Measurements from ENCODE around the gene RSAD2. TPM values are rescaled to one million over a fixed set of nuclear protein-coding genes. Genes with fewer than 3 reads are reported as not detected.

The RSAD2 gene
- total RNA-seq, 1 donor from 2014 or later = 9.5 TPM

DNA sequence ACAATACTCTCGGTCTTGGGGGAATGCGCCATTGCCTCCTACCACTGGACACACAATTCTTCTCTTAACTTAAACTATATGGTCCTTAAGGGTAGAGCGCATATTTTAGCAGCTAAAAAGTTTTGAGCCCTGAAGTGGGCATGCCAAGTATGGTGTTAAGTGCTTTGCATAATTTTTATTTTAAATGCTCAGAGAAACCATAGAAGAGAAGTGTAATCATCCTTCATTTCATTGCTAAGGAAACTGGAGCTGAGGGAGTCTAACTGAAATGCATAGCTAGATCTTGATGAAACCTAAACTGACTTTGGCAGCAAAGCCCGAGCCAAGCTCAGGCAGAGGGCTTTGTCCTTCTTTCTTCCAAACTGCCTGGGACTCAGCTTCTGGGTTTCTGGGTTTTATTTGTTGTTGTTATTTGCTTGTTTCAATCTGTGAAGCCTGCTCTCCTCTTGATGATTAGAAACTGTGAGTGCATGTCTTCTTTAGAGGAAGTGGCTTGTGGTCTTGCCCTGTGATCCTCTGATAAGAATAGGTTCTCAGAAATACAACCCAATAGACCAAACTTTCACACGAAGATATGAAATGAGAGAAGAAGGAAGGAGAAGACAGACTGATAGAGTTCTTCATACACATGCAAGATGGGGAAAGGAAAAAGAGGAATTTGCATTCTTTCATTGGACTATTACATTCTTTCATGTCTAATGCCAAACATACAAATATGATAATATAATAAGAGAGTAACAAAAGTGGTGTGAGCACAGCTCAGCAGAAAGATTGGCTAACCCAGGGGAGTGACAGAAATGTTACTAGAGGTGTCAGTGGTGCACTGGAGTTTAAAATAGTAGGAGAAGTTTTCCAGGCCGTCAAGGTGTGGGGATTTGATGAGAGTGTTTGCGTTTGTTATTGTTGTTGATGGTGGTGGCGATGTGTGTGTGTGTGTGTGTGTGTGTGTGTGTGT is 32.1 kb downstream of the RSAD2 start:
- Histone ChIP-seq H4K20me1 (ENCODE audit: insufficient read depth, low read length) (no peaks in the 10 kb centered on the region), H2AFZ (ENCODE audit: low read depth, low read length) (no peak overlapping the region), H3K9me3 (ENCODE audit: insufficient read depth, low read depth, low read length) (no peaks in the 10 kb centered on the region), H3K79me2 (ENCODE audit: insufficient read depth, low read length) (no peaks in the 10 kb centered on the region), H3K4me3 (ENCODE audit: insufficient read depth, low read depth, low read length) (no peak overlapping the region), H3K9ac (ENCODE audit: low read length) (no peak overlapping the region), H3K4me2 (ENCODE audit: low read length) (no peak overlapping the region), H3K36me3 (ENCODE audit: insufficient read depth, low read length) (no peaks in the 10 kb centered on the region), H3K4me1 (ENCODE audit: insufficient read depth, low read length) (no peaks in the 10 kb centered on the region), H3K27me3 (ENCODE audit: insufficient read depth, low read length) (no peaks in the 10 kb centered on the region), H3K27ac (ENCODE audit: low read depth, low read length) (no peak overlapping the region)
- peaks cover 2% of the 10 kb centered on the region for H3K36me3 Mint-ChIP-seq (ENCODE audit: low read depth, unreplicated experiment)
- no peak for TF ChIP-seq EZH2 (IDR thresholded peaks at IDR 0.05; ENCODE audit: insufficient read depth, low read length)
- TF ChIP-seq, protein P1, sequence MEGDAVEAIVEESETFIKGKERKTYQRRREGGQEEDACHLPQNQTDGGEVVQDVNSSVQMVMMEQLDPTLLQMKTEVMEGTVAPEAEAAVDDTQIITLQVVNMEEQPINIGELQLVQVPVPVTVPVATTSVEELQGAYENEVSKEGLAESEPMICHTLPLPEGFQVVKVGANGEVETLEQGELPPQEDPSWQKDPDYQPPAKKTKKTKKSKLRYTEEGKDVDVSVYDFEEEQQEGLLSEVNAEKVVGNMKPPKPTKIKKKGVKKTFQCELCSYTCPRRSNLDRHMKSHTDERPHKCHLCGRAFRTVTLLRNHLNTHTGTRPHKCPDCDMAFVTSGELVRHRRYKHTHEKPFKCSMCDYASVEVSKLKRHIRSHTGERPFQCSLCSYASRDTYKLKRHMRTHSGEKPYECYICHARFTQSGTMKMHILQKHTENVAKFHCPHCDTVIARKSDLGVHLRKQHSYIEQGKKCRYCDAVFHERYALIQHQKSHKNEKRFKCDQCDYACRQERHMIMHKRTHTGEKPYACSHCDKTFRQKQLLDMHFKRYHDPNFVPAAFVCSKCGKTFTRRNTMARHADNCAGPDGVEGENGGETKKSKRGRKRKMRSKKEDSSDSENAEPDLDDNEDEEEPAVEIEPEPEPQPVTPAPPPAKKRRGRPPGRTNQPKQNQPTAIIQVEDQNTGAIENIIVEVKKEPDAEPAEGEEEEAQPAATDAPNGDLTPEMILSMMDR (IDR thresholded peaks at IDR 0.05; ENCODE audit: insufficient read depth, low read depth, low read length) = no peak
- peaks cover 2% of the 10 kb centered on the region for H3K27me3 Mint-ChIP-seq (ENCODE audit: low read depth, unreplicated experiment)
- H3K4me1 Mint-ChIP-seq (ENCODE audit: low read depth, unreplicated experiment) = peaks cover 5% of the 10 kb centered on the region
- H3K9me3 Mint-ChIP-seq (ENCODE audit: unreplicated experiment) = peaks cover 3% of the 10 kb centered on the region
- no peak overlapping the region for H3K4me3 Mint-ChIP-seq (ENCODE audit: unreplicated experiment)
- FAIRE-seq (no peak), DNase-seq (ENCODE audit: low read depth) (no peak)
- H3K27ac Mint-ChIP-seq (ENCODE audit: unreplicated experiment) = no peak overlapping the region

DNA sequence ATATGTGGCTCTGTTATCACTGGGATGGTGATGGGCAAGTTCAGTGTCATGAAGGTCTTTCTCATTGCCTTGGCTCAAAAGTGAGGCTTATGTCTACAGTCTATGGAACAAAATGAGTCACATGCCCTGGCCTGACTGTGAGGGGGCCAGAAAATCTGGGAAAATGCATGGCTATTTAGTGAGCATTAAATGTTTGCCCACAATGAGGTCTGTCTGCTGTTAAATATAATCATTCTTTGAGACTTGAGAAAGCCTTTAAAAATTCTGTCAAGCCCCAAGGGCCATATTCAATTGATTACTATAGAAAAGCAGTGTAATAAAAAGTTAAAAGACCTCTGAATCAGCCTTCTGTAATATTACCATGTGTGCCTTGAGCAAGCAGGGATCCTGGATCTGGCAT is 34.1 kb downstream of the RSAD2 start:
- FAIRE-seq (no peak), DNase-seq (ENCODE audit: low read depth) (no peak)
- Histone ChIP-seq H3K36me3 (ENCODE audit: insufficient read depth, low read length) (no peaks in the 10 kb centered on the region), H3K9me3 (ENCODE audit: insufficient read depth, low read depth, low read length) (no peaks in the 10 kb centered on the region), H3K27ac (ENCODE audit: low read depth, low read length) (no peak overlapping the region), H3K9ac (ENCODE audit: low read length) (no peak overlapping the region), H3K4me3 (ENCODE audit: insufficient read depth, low read depth, low read length) (no peak overlapping the region), H3K4me2 (ENCODE audit: low read length) (no peak overlapping the region), H3K4me1 (ENCODE audit: insufficient read depth, low read length) (no peaks in the 10 kb centered on the region), H3K79me2 (ENCODE audit: insufficient read depth, low read length) (no peaks in the 10 kb centered on the region), H2AFZ (ENCODE audit: low read depth, low read length) (no peak overlapping the region), H4K20me1 (ENCODE audit: insufficient read depth, low read length) (no peaks in the 10 kb centered on the region), H3K27me3 (ENCODE audit: insufficient read depth, low read length) (no peaks in the 10 kb centered on the region)
- no peak for TF ChIP-seq EZH2 (IDR thresholded peaks at IDR 0.05; ENCODE audit: insufficient read depth, low read length)
- TF ChIP-seq, protein P1 (IDR thresholded peaks at IDR 0.05; ENCODE audit: insufficient read depth, low read depth, low read length) = no peak
- no peak overlapping the region for H3K27ac Mint-ChIP-seq (ENCODE audit: unreplicated experiment)
- H3K27me3 Mint-ChIP-seq (ENCODE audit: low read depth, unreplicated experiment) = peaks cover 2% of the 10 kb centered on the region
- H3K36me3 Mint-ChIP-seq (ENCODE audit: low read depth, unreplicated experiment) = peaks cover 2% of the 10 kb centered on the region
- peaks cover 3% of the 10 kb centered on the region for H3K9me3 Mint-ChIP-seq (ENCODE audit: unreplicated experiment)
- peaks cover 8% of the 10 kb centered on the region for H3K4me1 Mint-ChIP-seq (ENCODE audit: low read depth, unreplicated experiment)
- H3K4me3 Mint-ChIP-seq (ENCODE audit: unreplicated experiment) = no peak overlapping the region

All from astrocyte (in vitro differentiated cells and primary cell).